GM12801 (cell line): ENCODE measurements around the gene DBR1.

Experiments
- CTCF ChIP-seq: IDR thresholded peaks from one replicate; pipeline ENCODE4 v1.5.1; 2011; ENCODE audit warnings: control low read depth; ENCODE audit not compliant: insufficient read length; ENCODE audit errors: extremely low read depth

DBR1 gene

GRCh38 chr3:138213398-138214085 lies 38.8 kb upstream of the DBR1 start:
- TF ChIP-seq CTCF = no peak

- no peak for TF ChIP-seq CTCF
Measured at GRCh38 chr3:138210528-138210927, 35.8 kb upstream of the DBR1 start.

- no peak for TF ChIP-seq CTCF
Measured at GRCh38 chr3:138206196-138206595, 31.5 kb upstream of the DBR1 start.

DNA sequence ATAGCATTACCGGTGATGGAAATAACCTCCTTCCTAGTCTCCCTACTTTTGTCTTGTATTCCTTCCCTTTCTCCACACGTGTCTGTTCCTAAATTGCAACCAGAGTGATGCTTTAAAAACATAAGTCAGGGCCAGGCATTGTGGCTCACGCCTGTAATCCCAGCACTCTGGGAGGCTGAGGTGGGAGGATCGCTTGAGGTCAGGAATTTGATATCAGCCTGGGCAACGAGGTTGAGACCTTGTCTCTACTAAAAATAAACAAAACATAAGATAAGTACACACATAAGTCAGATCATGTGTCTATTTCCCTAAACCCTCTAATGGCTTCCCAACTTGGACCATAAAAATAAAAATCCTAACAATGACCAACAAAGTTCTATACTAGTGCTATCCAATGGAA lies 30.8 kb upstream of the DBR1 start:
- no peak for TF ChIP-seq CTCF

DNA sequence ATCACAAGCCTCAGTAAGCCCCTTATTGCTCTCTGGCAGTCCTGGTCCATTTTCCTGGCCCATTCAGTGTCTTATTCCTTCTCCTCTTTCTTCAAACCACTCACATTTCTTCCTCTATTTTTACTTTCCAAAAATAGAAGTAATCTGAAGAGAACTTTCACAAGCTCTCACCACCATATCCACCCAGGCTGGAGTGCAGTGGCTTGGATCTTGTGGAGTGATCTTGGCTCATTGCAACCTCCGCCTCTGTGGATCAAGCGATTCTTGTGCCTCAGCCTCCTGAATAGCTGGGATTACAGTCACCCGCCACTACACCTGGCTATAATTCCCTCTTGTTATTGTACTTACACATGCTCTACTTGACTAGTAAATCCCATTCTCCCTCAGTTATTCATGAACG lies 29.2 kb upstream of the DBR1 start:
- no peak for TF ChIP-seq CTCF

DNA sequence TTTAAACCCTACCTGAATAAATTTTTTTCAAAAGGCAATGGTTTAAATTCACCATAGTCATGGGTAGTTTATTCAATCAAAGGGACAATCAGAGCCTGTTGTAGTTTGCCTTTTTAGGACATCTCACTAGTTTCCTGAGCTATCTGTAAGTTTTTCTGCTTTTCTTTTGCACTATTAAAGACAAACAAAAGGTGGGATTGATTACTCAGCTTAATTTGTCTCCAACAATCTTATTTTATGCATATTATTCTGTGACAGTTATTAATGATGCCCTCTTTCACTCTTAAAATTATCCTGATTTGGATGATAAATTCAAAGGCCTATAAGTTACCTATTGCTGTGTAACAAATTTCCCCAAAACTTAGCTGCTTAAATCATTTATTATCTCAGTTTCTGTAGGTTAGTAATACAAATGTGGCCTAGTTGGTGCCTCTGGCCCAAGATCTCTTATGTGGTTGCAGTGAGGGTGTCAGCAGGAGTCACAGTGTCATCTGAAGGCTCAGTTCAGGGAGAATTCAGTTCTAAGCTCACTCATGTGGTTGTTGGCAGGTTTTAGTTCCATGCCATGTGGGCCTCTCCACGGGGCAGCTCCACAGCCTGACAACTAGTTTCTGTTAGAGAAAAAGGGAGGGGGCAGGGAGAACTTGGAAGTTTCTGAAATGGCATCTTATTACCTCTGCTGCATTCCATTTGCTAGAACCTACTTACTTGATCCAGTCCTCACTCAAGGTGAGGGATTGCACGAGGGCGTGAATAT lies 28.4 kb upstream of the DBR1 start:
- TF ChIP-seq CTCF = no peak

GRCh38 chr3:138200424-138200823 lies 25.7 kb upstream of the DBR1 start:
- no peak for TF ChIP-seq CTCF
